GM18858 (cell line): ENCODE data around the gene CARD9.

Experiments used
- ATAC-seq: cut with Tn5 transposase; IDR thresholded peaks from one replicate; pipeline ENCODE4 v1.9.1; 2021; ENCODE audit not compliant: unreplicated experiment

The CARD9 gene

GRCh38 chr9:136401173-136401922, 27.9 kb upstream of the CARD9 start:
- ATAC-seq = no peak

- peak; percentile 54 for ATAC-seq
These were observed 26.8 kb upstream of the CARD9 start, which contains the start of gene SNAPC4 for GRCh38 chr9:136400038-136400834. TSS of gene SNAPC4 (minus strand) at chr9:136400170. CDS start at chr9:136398428, 1,742 bp downstream.

GRCh38 chr9:136399176-136400037, 25.9 kb upstream of the CARD9 start:
- ATAC-seq = peak; percentile 5

- no peak for ATAC-seq
These were observed 24.8 kb upstream of the CARD9 start for GRCh38 chr9:136398286-136398685.

GRCh38 chr9:136397643-136398042, 24.2 kb upstream of the CARD9 start:
- no peak for ATAC-seq

- ATAC-seq = no peak
These were observed 22.7 kb upstream of the CARD9 start for GRCh38 chr9:136396219-136396515.

- ATAC-seq = no peak
These were observed 22.1 kb upstream of the CARD9 start for GRCh38 chr9:136395345-136396218.

- no peak for ATAC-seq
These were observed 21.5 kb upstream of the CARD9 start for GRCh38 chr9:136395020-136395340.

- ATAC-seq = no peak
These were observed 21.0 kb upstream of the CARD9 start for GRCh38 chr9:136394312-136395019.

- no peak for ATAC-seq
These were observed 20.1 kb upstream of the CARD9 start for GRCh38 chr9:136393531-136393930.

GRCh38 chr9:136392538-136393449, 19.3 kb upstream of the CARD9 start:
- no peak for ATAC-seq

GRCh38 chr9:136391737-136392537, 18.5 kb upstream of the CARD9 start:
- ATAC-seq = no peak

- no peak for ATAC-seq
These were observed 15.9 kb upstream of the CARD9 start for GRCh38 chr9:136389396-136389795.

GRCh38 chr9:136387217-136387616, 13.7 kb upstream of the CARD9 start:
- no peak for ATAC-seq

- no peak for ATAC-seq
These were observed 12.5 kb upstream of the CARD9 start for GRCh38 chr9:136386018-136386417.

- no peak for ATAC-seq
These were observed 11.5 kb upstream of the CARD9 start for GRCh38 chr9:136385015-136385414.

GRCh38 chr9:136383436-136383835, 10.0 kb upstream of the CARD9 start:
- ATAC-seq = no peak

- ATAC-seq = no peak
These were observed 8.6 kb upstream of the CARD9 start for GRCh38 chr9:136381966-136382513.
